AG04449 (cell line): ENCODE measurements around the gene PDE9A.

Experiments
- CTCF ChIA-PET: fragments of 350-600 bp; formaldehyde crosslinking; extraction: SDS; loops from one replicate; lab custom pipeline; 2021; ENCODE audit warnings: antibody characterized with exemption; lab: Yijun Ruan, JAX
- POLR2A ChIA-PET: fragments of 400-600, 350-600 bp; formaldehyde crosslinking; extraction: SDS; loops from one replicate; lab custom pipeline; 2020; ENCODE audit warnings: antibody characterized with exemption, inconsistent platforms; lab: Yijun Ruan, JAX
- DNase-seq: peaks from one replicate; pipeline ENCODE4 v3.0.0-alpha.2; 2010; ENCODE audit warnings: low read depth, low spot score
- H3K4me3 ChIP-seq: 2 replicates; pipeline ENCODE4 v1.5.1; 2011; ENCODE audit warnings: low read depth, mild to moderate bottlenecking, control low read depth, low read length
- TF ChIP-seq, protein P1 (sequence below): IDR thresholded peaks from one replicate; pipeline ENCODE4 v1.5.1; 2011; ENCODE audit warnings: mild to moderate bottlenecking, moderate library complexity, low read length, control low read depth, inconsistent platforms; ENCODE audit not compliant: insufficient read depth; ENCODE audit errors: missing control alignments

PDE9A gene

DNA sequence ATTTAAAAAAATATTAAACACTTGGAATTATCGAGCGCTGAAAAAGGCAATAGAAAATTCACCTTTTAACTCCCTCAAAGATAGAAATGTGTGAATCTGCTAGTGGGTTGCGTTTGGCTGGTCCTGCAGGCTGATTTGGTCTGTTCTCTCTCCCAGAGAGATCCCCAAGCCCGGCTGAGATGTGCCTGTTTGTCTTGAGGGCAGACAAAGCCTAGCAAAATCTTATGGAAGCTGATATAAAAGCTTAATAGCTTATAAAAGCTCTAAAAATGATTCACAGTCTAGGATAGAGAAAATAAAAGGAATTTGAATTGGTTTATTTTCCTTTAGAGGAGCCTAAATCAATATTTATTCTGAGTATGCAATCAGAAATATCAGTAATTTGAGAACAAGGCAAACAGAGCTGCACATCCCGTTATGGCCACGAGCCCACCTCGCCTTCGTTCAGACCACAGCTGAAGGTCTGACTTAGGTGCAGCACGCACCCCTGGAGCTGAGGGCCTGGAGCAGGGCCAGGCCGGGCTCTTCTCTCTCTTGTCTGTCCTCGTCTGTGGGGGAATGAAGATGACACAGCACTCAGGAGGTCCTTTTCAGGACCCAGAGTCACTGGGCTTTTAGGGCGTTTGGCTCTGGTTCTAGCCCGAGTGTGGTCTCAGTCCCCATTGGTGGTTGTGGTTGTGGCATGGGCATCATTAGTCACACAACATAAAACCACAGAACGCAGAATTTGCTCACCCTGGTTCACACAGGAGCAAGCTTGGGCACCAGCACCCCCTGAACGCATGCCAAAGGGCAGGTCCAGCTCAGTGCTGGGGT, 18.6 kb downstream of the PDE9A start:
- ChIA-PET CTCF (no interaction called here), POLR2A (no interaction called here)
- TF ChIP-seq, protein P1, sequence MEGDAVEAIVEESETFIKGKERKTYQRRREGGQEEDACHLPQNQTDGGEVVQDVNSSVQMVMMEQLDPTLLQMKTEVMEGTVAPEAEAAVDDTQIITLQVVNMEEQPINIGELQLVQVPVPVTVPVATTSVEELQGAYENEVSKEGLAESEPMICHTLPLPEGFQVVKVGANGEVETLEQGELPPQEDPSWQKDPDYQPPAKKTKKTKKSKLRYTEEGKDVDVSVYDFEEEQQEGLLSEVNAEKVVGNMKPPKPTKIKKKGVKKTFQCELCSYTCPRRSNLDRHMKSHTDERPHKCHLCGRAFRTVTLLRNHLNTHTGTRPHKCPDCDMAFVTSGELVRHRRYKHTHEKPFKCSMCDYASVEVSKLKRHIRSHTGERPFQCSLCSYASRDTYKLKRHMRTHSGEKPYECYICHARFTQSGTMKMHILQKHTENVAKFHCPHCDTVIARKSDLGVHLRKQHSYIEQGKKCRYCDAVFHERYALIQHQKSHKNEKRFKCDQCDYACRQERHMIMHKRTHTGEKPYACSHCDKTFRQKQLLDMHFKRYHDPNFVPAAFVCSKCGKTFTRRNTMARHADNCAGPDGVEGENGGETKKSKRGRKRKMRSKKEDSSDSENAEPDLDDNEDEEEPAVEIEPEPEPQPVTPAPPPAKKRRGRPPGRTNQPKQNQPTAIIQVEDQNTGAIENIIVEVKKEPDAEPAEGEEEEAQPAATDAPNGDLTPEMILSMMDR: no peak
- no peak for DNase-seq
- H3K4me3 ChIP-seq: no peak overlapping the region

DNA sequence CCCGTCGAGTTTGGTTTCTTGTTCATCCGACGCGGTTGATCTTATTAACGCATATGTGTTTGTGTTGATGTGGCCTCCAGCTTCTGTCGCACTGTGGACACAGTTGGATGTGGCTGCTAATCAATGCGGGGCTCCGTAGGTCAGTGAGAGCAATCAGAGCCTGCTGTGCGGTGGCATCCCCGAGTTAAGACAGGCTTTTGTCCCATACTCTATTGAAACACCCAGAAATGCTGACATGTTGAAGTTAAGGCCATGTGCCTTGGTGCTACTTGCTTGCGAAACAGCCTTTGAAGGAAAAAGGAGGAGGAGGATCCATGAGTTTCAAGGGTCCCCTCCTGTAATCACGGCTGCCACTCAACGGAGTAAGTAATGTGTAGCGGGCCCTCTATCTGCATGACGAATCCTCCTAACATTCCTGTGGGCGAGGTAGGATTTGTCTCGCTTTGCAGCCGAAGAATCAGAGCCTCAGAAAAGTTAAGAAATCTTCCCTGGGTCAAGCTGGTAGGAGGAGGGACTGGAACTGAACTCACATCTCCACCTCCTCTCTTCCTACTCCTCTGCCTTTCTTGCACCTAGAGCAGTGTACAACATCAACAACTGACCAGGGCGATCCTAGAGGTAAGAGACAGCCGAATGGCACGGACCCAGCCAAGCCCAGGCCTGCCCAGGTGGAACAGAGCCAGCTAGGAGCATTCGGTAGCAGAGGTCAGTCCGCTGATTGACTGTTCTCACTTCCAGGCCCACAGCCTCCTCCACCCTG, 19.5 kb downstream of the PDE9A start:
- no peak overlapping the region for H3K4me3 ChIP-seq
- CTCF ChIA-PET: no interaction called here
- TF ChIP-seq, protein P1: no peak
- no peak for DNase-seq
- POLR2A ChIA-PET: no interaction called here

DNA sequence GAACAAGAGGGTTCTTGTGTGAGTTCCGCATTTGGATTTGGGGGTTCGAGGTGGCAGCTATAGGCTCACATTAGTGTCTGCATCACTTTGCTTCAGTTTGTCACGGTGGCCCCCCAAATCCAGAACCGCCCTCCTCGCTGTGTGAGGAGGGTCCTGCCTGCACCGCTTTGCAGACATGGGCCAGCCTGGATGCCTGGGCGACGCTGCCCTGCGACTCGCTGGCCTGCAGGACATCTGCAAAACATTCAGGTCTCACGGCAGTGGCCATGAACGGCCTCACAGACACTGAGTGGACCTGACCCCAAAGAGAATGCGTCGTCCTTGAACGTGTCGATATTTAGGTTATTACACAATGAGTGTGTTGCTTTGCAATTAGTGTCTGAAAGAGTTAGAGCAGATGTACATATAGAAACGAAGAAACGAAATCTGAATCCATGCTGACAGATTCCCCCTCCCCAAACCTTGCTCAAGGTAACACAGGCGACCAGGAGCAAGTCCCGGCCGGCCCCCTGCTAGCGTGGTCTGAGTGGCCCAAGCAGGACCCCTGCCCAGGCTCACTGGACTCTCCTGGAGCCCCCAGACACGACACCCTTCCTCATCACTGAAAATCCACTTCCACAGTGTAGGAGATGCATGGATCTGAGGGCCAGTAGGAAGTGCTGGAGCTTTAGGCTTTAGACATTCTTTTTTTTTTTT, 20.4 kb downstream of the PDE9A start:
- ChIA-PET POLR2A (no interaction called here), CTCF (no interaction called here)
- TF ChIP-seq, protein P1: no peak
- no peak for DNase-seq
- H3K4me3 ChIP-seq: no peak overlapping the region

DNA sequence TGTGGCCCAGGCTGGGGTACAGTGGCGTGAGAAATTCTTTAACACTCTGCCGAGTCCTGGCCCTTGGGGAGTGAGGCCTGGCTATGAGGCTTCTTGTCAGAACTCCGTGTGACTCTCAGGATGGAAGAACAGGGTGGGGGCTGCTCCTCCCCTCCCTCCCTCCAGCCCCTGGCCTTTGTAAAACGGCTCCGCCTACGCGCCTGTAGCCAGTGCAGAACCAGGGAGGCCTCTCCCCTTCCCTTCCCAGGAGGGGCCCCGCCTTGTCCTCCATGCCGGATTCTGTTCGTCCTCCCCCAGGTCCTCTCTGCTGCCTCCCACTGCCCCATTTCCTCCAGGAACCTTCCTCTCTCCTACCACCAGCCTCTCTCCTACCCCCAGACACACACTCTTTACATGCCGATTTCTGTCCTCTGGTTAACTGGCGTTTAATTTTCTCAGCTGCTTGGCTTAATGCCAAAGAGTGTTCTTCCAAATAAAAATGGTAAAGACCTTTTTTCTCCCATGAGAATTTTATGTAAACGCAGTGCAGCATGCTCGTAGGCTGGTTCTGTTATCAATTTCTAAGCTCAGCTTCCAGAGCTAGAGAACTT, 21.0 kb downstream of the PDE9A start:
- TF ChIP-seq, protein P1: no peak
- POLR2A ChIA-PET: no interaction called here
- CTCF ChIA-PET: no interaction called here
- H3K4me3 ChIP-seq: no peak overlapping the region
- no peak for DNase-seq

DNA sequence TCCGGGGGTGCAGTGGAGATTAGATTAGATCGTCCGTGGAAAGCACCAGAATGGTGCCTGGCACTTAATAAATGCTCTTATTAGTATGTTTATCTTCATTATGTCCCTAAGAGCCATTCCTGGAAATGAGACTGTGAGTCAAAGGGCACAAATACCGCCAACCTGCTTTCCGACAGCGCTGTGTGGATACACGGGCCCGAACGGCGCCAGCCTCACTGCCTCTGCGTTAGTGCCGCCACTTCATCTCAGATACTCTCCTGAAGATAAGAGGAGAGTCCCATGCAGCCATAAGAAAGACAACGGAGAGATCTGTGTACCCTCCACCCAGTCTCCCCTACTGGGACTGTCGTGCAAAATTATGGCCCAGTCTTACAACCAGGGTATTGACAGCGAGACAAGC, 22.0 kb downstream of the PDE9A start:
- DNase-seq: no peak
- TF ChIP-seq, protein P1: no peak
- ChIA-PET POLR2A (no interaction called here), CTCF (no interaction called here)
- no peak overlapping the region for H3K4me3 ChIP-seq

DNA sequence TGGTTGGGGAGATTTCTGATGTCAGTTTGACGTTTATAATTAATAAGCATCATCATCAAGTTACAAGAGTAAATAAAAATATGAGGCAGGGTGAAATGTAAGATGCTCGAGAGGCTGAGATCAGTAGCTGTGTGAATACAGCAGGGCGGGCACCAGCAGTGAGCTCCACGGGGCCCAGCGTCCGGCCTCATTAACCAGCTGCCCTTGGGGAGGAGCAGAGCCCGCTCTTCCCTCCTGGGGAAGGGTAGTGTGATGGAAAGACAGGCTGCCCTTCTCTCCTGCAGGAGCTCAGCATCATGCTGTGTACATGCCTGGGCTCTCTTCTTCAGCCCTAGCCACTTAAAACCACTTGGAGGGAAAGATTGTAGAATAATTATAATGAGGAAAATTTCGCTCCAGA, 23.4 kb downstream of the PDE9A start:
- CTCF ChIA-PET: no interaction called here
- H3K4me3 ChIP-seq: no peak overlapping the region
- TF ChIP-seq, protein P1: no peak
- POLR2A ChIA-PET: no interaction called here
- no peak for DNase-seq
